Hematopoietic multipotent progenitor cell treated with erythropoietin and hydrocortisone succinate and interleukin-3 and kit ligand, for 17 days (in vitro differentiated cells): ENCODE data around the gene NCOA7.

Source experiments
- DNase-seq: peaks from one replicate; pipeline ENCODE4 v3.0.0-alpha.2; 2015; ENCODE audit warnings: low spot score

Gene NCOA7

GRCh38 chr6:125814481-125814880 lies 23.7 kb downstream of the NCOA7 start:
- DNase-seq = no peak

DNA sequence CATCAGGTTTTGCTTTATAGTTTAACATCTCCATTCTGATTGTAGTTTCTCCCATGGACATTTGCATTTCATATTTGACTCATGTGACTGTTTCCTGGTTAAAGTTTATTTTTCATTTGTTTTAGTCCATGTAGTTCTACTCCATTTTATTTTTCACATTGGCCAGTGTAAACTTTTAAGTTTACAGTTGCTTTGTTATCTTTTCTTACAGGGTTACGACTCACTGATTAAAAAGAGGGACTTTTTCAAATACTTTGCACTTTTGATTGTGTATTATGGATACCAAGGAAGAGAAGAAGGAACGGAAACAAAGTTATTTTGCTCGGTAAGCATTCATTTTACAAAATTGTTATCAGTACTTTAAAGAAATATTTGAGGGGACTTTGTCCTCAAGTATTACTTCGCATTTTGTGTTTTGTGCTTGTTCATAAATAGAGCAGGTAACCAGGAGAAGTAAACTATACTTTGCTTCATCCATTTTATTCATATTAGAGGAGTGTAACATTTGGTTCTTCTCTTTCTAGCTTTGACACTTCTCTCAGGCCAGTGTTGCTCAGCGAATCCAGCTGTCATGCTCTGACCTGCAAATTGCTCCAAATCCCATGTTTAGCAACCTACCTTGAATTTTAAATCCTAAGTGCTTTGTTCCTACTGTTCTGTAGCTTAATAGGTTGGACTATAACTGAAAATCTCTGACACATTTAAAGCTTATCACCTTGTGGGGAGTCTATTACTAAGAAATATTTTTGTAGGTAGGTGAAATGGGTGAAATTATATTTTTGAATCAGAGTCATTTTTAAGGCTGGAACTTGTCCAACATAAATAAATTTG lies 24.5 kb downstream of the NCOA7 start:
- DNase-seq = no peak

GRCh38 chr6:125816828-125817280 lies 26.1 kb downstream of the NCOA7 start:
- DNase-seq = no peak

DNA sequence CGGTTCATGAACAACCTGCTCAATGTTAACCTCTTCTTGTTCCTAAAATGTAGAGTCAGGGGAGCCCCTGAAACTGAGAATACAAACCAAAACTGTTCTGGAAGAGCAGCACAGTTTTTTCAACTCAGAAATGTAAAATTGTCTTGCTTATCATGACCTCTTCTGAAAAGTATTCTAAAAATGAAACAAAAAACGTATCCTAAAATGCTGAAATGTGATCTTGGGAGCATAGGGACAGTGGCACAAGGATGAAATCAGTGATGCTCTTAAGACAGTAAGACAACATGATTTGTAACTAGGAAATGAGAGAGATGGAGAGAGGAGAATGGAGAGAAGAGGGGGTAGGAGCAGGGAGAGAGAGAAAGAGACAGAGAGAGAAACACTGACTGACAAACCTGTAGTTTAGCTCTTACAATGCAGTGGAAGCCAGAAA lies 27.5 kb downstream of the NCOA7 start:
- no peak for DNase-seq

GRCh38 chr6:125818772-125819260 lies 28.1 kb downstream of the NCOA7 start:
- DNase-seq = no peak

DNA sequence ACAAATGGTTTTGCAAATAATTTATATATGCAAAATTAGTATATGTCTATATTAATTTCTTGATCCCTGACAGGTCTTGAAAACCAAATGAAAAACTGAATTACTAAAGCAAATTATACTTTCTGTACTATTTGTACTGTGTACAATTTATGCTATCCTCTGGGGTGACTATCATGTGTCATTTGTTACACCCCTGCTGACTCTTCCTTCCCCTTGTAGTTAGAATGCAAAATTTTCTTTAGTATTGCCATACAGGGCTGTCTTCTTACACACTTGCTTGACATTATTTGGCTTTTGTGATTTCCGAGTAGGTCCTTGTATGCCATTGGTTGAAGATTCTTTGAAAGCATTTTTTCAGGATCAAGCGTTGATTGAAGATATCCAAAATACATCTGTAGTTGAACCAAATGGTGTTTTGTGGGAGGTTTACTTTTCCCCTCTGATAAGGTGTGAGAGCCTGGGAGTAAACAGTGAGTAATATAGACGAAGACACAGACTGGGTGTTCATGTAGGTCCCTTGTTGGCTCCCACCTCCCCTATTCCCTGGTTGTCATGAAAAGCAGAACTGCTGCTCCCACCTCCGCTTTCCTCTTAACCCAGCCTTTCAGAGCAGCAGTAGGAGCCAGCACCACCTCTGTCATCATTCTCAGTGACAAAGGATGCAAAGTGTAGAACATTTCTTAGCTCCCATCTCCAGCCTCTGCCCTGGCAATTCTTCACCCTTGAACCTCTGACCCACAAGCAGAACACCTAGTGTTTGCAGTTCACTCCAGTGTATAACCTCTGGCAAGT lies 29.0 kb downstream of the NCOA7 start:
- no peak for DNase-seq

DNA sequence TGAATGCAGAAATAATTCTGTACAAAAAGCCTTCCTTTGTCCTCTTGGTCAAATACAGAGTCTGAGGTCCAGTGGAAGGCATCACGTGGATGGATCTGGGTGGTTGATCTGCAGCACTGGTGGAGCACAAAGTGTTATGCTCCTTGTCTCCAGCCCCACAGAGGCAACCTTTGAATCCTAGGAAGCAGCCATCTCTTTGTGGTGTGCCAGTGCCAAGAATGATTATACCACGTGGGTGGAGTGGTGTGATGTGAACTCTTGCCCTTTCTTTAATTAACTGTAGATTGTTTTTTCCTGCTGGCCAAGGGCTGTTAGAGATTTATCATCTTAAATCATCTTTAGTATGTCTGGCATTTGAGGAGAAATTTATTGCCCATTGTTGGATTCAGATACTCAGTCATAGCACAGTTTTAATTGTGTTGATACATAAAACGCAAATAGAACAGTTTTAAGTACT lies 31.1 kb downstream of the NCOA7 start:
- DNase-seq = no peak

DNA sequence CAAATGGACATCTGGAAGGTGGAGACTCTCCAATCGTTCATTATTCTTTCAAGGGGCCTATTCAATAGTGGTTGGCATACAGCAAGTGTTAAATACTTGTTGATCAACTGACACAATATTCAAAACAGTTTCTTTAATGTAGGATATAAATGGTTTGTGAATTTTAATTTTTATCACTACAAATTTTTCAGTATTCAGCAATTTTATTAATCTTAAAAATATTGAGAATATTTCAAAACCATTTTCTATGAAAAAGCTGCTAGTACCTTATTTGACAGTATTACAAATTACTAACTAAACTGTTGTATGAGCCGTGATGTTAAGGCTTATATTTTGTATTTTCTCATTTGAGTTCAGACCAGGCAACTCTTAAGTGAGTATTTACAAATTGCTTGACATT lies 32.4 kb downstream of the NCOA7 start:
- DNase-seq = no peak

- DNase-seq = no peak
Measured at GRCh38 chr6:125824946-125825771, 34.4 kb downstream of the NCOA7 start.

GRCh38 chr6:125826695-125827463 lies 36.1 kb downstream of the NCOA7 start:
- no peak for DNase-seq

DNA sequence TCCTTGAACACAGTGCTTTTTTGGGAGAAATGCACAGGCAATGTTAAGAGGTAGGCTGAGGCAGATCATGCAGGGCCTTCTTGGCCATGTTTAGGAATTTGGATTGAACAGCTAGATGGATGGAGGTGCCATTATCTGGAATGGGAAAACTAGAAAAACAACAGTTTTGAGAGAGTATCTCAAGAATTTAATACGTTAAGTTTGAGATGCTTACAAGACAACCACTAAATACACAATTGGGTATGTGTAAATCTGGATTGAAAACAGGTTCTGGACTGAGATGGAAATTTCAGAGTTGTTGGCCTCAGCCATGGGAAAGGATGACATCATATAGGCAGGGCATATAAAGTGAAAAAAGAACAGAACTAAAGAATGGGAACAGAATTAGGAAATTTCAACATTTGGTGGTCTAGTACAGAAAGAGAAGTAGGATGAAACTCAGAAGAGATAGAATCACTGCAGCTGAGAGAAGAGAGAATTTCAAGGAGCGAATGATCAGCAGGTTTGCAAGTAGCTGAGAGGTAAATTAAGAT lies 37.1 kb downstream of the NCOA7 start:
- DNase-seq = no peak

- DNase-seq = no peak
Measured at GRCh38 chr6:125828476-125829039, 37.8 kb downstream of the NCOA7 start.

DNA sequence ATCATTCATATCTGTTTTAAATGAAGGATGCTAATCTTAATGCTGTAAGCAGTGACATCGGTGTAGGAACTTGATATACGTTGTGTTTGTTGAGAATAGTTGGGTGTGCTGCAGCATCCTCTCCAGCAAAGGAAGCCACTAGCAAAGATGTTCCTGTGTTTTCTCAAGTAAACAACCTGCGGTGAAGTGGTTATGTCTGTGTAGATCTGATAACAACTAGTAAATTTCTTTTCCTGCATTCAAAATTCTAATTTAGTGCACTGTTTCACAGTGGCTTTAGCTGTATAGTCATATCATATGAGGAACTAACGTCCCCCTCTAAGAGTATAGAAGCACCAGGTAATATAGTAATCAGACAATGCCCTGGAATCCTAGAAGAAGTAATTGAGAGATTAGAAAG lies 38.7 kb downstream of the NCOA7 start:
- no peak for DNase-seq

- no peak for DNase-seq
Measured at GRCh38 chr6:125831659-125832058, 40.9 kb downstream of the NCOA7 start.

DNA sequence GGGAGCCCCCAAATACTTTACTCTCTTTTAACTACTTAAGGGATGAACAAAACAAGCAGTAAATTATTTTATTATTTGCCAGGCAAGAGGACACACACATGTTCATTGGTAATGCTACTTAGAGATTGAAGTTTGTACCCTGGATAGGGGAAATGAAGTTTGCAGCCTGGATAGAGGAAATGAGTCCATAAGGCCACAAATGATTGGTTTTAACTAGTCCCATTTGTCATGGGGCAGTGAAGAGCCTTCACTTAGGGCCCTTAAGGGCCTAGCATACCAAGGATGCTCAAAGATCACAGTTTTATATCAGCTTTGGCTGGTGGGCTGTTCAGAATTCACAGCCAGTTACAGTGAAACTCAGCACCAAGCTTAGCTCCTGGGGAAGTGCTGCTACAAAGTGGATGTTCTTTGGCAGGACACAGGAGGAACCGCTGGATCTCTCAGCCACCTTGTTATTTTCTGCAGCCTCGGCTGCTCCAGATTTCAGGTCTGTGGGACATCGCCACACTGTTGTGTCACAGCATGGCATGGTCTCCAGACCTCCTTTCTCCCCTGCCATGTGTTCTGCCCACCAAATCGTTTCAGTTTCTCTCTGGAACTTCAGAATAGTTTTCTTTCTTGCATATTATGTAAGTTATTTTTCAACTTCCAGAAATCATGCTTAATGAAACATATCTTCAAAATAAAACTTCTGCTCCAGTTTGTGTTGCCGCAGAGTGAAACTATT lies 41.8 kb downstream of the NCOA7 start:
- no peak for DNase-seq

DNA sequence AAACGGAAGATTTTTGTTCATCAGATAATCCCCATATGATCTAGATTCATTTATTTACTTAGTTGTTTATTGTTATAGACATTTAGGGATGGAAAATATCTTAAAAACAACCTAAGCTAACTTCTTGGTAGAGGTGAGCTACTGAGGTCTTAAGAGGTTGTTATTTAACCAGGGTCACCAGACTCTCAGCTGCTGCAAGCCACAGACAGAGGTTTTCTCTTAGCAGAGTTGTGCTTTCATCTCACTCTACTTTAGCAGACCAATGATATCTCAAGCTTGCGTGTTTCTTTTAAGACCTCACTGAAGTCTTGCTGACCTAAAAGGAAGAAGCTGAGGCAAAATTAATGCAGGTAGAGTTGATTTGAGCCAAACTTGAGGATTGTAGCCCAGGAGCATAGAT lies 43.6 kb downstream of the NCOA7 start:
- no peak for DNase-seq

DNA sequence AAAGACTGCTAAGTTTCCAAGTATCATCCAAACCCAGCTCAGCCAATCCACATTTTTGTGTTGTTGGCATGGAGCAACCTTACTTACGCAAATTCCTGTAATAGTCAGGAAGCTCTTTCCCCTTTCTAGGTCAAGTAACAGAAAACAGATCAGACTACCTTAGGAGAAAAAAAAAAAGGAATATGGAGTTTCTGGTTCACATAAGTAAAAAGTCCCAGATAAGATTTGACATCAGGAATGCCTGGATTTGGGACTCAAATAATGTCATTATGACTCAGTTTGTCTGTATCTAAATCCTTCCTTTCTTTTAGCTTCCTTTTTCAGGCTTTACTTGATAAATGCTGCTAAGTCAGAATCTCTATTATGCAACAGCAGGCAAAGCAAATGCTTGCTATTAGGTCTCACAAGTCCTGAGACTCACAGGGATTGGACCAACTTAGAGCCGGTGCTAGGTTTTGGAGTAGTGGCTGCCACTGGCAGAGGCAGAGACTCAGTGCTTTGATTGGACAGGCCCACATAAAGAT lies 44.5 kb downstream of the NCOA7 start:
- no peak for DNase-seq

- DNase-seq = no peak
Measured at GRCh38 chr6:125836466-125836865, 45.7 kb downstream of the NCOA7 start.

DNA sequence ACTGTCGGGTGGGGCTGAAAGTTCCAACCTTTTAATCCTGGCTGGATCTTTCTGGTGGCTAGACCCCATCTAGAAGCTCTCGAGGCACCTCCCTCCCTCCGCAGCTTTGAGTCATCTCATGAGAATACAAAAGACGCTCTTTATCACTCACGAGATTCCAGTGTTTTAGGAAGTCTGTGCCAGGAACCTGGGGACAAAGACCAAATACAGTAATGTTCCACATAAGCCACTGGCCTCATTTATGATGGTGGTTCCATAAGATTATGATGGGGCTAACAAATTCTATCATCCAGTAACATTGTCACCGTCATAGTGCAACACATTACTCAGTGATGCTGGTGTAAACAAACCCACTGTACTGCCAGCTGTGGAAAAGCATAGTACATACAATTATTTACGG lies 48.7 kb downstream of the NCOA7 start:
- DNase-seq = no peak

DNA sequence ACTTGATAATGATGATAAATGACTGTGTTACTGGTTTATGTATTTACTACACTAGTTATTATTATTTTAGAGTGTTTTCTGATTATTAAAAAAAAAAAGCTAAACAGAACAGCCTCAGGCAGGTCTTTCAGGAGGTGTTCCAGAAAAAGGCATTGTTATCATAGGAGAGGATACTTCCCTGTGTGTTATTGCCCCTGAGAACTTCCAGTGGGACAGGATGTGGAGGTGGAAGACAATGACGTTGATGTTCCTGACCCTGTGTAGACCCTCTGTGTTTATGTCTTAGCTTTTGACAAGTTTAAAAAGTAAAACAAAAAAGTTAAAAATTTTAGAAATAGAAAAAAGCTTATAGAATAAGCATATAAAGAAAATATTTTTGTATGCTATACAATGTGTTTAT lies 49.1 kb downstream of the NCOA7 start:
- DNase-seq = no peak
